ENCODE results near the gene UQCRC2.

- TF ChIP-seq CTCF (IDR thresholded peaks at IDR 0.05; ENCODE audit: low read depth, low read length, poor library complexity, severe bottlenecking) (no peak), EZH2phosphoT487 (IDR thresholded peaks at IDR 0.05; ENCODE audit: borderline replicate concordance, low read length) (no peak)
Measured at GRCh38 chr16:21996923-21997696, 43.9 kb downstream of the UQCRC2 start.
